Activated gamma-delta T cell (primary cell): ENCODE data around the gene CYRIA.

Experiments used
- DNase-seq: peaks from one replicate; lab custom pipeline; 2025; lab: John Stamatoyannopoulos, UW

CYRIA gene

GRCh38 chr2:16669388-16669787 is 3.8 kb upstream of the CYRIA start:
- DNase-seq: no peak

- DNase-seq: no peak
Measured at GRCh38 chr2:16666449-16666801, 791 bp upstream of the CYRIA start.

GRCh38 chr2:16664809-16665747 is 556 bp downstream of the CYRIA start:
- DNase-seq: no peak

- DNase-seq: no peak
Measured at GRCh38 chr2:16664052-16664731, 1.4 kb downstream of the CYRIA start.

GRCh38 chr2:16663121-16663905 is 2.3 kb downstream of the CYRIA start:
- no peak for DNase-seq

GRCh38 chr2:16661936-16662839 is 3.4 kb downstream of the CYRIA start:
- no peak for DNase-seq

- DNase-seq: no peak
Measured at GRCh38 chr2:16661526-16661925, 4.1 kb downstream of the CYRIA start.

- DNase-seq: no peak
Measured at GRCh38 chr2:16660556-16660955, 5.1 kb downstream of the CYRIA start.

GRCh38 chr2:16660114-16660513 is 5.5 kb downstream of the CYRIA start:
- no peak for DNase-seq

GRCh38 chr2:16658076-16658739 is 7.4 kb downstream of the CYRIA start:
- DNase-seq: no peak

GRCh38 chr2:16657671-16658070 is 8.0 kb downstream of the CYRIA start:
- DNase-seq: no peak

- no peak for DNase-seq
Measured at GRCh38 chr2:16656784-16657391, 8.7 kb downstream of the CYRIA start.

GRCh38 chr2:16655905-16656642 is 9.6 kb downstream of the CYRIA start:
- DNase-seq: no peak

- DNase-seq: no peak
Measured at GRCh38 chr2:16655445-16655837, 10.2 kb downstream of the CYRIA start.

- no peak for DNase-seq
Measured at GRCh38 chr2:16654833-16655444, 10.7 kb downstream of the CYRIA start.

- DNase-seq: no peak
Measured at GRCh38 chr2:16653799-16654198, 11.8 kb downstream of the CYRIA start.

GRCh38 chr2:16653083-16653375 is 12.6 kb downstream of the CYRIA start:
- DNase-seq: no peak

GRCh38 chr2:16652296-16653082 is 13.1 kb downstream of the CYRIA start:
- no peak for DNase-seq
